Measurements from ENCODE around the gene ASF1A.
"Not testable (repeated sequence)": the region's sequence is repeated elsewhere in the genome, so short reads cannot be mapped to it uniquely, and the experiment has no call there.

ASF1A gene

DNA sequence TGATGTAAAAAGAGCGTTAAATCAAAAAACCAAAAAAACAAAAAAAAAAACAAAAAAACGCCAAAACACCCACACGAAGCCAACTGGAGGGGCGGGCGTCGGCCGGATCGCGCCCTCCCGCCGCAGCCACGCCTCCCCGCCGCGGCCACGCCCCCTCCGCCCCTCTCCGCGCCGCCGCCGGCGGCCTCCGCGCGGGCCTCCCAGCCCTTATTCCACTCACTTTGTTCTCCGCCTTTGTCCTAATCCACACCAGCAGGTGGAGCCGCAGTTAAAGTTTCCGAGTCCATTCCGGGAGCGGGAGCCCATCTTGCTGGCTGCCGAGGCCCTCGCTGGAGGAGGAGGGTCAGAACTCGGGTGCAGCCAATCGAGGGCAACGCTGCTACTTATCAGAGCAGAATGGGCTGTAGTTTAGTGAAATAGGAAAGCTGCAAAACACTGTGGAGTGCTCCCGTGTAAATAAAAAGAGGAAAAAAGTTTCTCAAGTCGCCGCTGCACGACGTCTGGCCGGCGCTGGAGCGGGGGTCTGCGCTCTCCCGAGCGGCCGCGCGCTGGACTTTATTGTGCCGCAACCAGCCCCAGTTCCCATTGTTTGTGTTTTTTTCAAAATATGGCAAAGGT is at the start of gene ASF1A:
Gene ASF1A (plus strand): TSS at position 346 of the 618 bp plus-strand sequence. CDS start 262 bp downstream, at position 608.
- peak; percentile 95 for DNase-seq

DNA sequence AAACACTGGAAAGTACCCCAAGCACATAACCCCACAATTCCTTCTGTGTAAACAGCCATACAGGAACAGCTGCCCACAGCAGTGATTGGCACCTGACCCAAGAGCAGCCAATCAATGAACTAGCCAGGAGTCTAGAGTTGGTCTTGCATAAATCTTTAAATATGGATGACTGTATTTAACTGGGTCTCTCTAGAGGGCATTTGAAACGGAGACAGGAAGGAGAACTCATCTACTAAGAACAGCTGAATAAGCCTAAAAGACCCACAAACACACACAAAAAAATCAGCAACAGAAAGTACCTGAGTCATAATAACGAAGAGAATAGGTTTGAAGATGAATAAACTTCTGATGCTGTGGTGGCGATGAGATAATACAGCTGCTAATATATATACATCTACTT is 49.0 kb upstream of the ASF1A start:
- no peak for DNase-seq

GRCh38 chr6:118853408-118853807 is 40.5 kb upstream of the ASF1A start:
- no peak for DNase-seq

DNA sequence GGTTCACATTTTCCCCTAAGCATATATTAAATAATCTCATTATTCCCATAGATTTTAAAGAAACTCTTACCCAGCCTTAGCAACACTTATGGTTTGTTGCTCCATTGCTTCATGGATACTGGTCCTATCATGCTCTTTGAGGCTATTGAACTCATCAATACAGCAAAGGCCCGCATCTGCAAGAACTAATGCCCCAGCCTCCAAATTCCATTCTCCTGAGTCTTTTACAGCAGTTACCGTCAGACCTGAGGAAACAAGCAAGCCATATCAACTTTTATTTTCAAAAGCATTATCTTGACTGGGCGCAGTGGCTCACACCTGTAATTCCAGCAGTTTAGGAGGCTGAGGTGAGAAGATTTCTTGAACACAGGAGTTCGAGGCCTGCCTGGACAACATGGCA is 37.7 kb upstream of the ASF1A start:
- no peak for DNase-seq

DNA sequence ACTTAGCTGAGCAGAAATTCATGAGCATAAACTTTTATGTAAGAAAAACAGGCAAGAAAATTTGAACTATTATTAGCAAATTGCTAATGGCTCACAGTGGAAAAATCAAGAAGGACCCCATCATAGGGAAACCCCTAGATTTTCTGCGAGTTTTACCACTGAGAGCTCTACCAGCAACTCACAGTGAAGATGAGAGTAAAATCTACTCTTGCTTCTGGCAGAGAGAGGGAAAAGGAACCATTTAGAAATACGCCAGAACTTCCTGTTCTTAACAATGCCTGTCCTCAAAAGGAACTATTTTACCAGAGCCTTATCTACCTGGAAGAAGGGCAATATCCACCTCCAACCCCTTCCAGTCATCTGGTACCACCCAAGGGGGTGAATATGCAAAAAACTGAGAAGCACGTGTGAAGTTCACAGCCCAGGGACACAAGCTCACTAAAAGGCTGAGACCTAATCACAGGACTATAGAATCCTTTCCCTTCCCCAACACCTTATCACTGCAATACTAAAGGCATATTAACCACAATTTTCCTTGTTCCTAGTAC is 34.4 kb upstream of the ASF1A start:
- DNase-seq, result no peak

DNA sequence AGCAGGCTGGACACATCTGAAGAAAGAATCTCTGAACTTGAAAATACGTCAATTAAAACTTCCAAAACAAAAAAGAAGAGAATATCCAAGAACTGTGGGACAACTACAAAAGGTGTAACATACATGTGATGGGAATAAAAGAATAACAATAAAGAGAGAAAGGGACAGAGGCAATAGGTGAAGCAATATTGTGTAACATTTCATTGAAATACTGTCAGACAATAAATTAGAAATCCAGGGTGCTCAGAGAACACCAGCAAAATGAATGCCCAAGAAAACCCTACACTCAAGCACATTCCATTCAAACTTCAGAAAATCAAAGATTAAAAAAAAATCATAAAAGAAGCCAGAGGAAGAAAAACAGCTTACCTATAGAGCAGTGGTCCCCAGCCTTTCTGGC is 33.6 kb upstream of the ASF1A start:
- DNase-seq, result no peak

GRCh38 chr6:118860880-118861279 is 33.1 kb upstream of the ASF1A start:
- no peak for DNase-seq

DNA sequence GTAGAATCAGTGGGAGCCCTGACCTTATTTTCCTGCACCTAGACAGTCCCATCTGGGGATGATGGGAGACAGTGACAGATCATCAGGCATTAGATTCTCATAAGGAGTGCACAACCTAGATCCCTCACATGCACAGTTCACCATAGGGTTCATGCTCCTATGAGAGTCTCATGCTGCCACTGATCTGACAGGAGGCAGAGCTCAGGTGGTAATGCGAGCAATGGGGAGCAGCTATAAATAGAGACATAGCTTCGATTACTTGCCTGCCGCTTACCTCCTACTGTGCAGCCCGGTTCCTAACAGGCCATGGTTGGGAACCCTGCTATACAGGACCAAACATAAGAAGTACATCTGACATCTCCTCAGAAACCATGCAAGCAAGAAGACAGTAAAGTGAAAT is 31.5 kb upstream of the ASF1A start:
- DNase-seq, result no peak

DNA sequence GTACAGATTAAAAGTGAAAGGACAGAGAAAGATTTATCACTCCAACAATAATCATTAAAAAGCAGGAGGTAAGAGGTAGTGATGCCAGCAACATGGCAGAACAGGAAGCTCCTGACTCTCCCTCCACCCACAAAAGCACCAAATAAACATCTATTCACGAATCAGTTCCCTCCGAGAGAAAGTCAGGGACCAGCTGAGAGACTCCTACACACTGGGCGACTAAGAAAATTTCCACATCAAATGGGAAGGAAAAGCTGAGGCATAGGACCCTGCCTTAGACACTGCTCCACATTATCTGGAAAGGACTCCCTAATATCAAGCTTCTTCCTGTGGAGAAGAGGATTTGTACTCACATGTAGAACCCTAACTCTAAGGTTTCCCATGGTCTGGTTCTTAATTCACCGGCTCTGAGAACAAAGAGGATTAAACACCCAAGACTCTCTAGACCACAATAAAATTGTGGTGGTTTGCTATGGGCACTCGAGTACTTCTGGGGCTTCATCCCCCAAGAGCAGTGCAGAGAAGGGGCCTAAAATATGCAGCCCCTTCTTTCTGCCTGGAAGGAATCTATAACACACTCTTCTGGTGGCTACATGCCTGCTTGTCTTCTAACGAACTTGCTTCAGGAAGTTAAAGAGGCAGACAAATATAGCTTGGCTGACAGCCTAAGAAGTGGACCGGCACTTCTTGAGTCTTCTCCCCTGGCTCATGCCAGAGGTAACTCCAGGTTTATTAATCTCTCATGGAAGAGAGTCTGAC is 29.4 kb upstream of the ASF1A start:
- DNase-seq, result no peak

DNA sequence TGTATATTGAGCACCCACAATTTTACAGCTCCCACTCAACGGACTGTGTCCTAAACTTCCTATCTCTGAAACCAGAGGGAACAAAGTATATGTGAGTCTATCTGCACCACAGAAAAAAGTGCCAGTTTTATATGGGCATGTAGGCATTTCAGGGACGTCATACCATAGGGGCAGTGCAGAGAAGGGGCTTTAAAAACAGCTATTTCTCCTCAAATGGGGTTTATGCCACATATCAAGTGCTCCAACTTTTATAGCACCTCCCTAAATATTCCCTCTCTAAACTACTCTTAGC is 28.9 kb upstream of the ASF1A start:
- no peak for DNase-seq

DNA sequence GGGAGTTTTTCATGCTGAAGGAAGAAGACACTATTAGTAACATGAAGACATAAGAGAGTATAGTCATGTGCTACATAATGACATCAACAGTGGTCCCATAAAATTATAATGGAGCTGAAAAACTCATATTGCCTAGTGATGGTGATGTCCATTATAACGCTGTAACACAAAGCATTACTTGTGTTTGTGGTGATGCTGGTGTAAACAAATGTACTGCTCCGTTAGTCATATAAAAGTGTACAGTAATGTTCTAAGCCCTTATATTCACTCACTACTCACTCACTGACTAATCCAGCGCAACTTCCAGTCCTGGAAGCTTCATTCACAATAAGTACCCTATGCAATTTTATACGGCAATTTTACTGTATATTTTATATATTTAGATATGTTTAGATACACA is 26.8 kb upstream of the ASF1A start:
- DNase-seq, result no peak

- not testable (repeated sequence) for DNase-seq
Measured at GRCh38 chr6:118868901-118869300, 25.1 kb upstream of the ASF1A start.

GRCh38 chr6:118869350-118869749 is 24.6 kb upstream of the ASF1A start:
- no peak for DNase-seq

- no peak for DNase-seq
Measured at GRCh38 chr6:118869894-118870589, 23.9 kb upstream of the ASF1A start.

- no peak for DNase-seq
Measured at GRCh38 chr6:118871331-118871730, 22.6 kb upstream of the ASF1A start.

DNA sequence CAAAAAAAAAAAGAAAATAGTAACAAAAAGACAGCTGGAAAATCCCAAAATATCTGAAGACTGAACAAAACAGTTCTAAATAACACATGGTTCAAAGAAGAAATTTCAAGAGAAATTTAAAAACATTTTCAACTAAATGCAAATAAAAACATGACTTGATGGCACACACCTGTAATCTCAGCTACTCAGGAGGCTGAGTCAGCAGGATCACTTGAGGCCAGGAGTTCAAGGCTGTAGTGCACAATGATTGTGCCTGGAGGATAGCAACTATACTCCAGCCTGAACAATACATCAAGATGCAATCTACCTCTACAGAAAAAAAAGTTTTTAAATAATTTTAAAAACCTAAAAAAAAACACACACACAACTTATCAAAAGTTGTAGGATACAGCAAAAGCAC is 21.6 kb upstream of the ASF1A start:
- no peak for DNase-seq

DNA sequence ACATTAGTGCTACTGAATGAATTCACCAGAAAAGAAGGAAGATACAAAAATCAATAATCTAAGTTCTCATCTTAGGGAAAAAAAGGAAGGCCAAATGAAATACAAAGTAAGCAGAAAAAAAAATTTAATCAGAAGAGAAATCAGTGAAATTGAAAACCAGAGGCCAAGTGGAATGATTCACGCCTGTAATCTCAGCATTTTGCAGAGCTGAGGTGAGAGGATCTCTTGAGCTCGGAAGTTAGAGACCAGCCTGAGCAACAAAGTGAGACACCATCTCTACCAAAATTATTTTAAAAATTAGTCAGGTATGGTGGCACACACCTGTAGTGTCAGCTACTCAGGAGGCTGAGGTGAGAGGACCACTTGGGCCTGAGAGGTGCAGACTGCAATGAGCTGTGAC is 21.2 kb upstream of the ASF1A start:
- DNase-seq, result no peak

DNA sequence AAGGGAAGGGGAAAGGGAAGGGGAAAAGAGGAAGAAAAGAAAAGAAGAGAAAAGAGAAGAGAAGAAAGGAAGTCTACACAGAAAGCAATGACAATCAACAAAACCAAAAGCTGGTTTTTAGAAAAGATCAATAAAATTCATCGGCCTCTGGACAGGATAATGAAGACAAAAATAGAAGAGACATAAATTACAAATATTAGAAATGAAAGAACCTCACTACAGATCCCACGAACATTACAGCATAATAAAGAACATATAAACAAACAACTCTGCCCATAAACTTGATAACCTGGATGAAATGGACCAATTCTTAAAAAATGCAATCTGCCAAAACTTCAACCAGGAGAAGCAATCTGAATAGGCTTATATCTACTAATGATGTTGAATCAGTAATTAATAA is 20.7 kb upstream of the ASF1A start:
- no peak for DNase-seq

- DNase-seq, result peak; percentile 24
Measured at GRCh38 chr6:118875672-118876071, 18.3 kb upstream of the ASF1A start.

- DNase-seq, result no peak
Measured at GRCh38 chr6:118876198-118876597, 17.8 kb upstream of the ASF1A start.

DNA sequence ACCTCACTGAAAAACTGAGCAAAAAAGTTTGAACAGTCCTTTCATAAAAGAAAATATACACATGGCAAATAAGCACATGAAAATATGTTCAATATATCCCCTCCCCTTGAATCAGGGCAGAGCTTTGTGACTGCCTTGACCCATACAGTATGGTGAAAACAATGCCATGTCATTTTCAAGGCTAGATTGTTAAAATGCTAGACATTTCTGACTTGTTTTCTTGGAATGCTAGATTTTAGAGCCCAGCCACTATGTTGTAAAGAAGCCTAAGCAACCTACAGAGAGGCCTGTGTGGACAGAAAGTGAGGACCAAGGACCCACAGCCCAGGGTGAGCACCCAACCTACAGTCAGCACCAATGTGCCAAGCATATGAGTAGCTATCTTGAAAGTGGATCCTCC is 17.1 kb upstream of the ASF1A start:
- DNase-seq, result no peak

- DNase-seq, result no peak
Measured at GRCh38 chr6:118877806-118878205, 16.1 kb upstream of the ASF1A start.

DNA sequence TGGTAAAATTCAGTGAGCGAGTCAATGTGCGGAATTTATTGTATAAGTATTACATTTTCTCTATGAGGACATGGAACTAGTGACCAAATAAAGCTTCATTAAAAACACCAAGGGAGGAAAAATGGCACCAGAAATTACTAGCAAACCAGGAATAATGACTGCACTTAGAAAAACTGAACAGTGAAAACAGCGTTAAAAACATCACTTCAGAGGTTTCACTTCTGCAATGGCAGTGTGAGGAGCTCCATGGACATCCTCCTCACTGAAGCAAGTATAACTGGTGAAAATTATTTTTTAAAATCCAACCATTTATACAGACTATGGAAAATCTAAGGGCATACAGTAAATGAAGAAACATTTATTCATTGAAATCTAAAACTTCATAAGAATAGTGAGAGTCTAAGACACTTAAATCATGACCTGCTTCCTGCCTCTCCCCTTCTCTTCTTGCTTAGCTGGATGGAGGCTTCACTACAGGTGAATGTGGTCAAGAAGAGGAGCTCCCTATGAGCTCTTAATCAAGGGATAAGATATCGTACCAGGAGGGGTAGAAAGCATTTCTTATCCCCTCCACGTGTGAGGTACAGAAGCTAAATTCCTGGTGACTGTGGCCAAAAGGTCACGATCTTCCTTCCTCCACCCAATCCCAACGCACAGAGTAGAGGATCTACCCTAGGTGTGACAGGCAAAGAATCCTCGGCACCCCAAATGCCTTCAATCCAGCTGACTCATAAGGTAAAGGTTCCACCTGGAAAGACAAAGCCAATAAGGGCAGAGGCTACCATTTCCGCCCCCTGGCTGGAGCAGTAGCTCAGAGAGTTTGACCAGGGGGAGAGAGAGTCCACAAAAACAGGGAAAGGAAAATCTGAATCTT is 12.3 kb upstream of the ASF1A start:
- DNase-seq, result no peak

Measured in NCI-H1092 (cell line).